AG04449 (cell line): ENCODE results near the gene TNS1.

Experiments used
- CTCF ChIA-PET: fragments of 350-600 bp; formaldehyde crosslinking; extraction: SDS; loops from one replicate; lab custom pipeline; 2021; ENCODE audit warnings: antibody characterized with exemption; lab: Yijun Ruan, JAX
- POLR2A ChIA-PET: fragments of 400-600, 350-600 bp; formaldehyde crosslinking; extraction: SDS; loops from one replicate; lab custom pipeline; 2020; ENCODE audit warnings: antibody characterized with exemption, inconsistent platforms; lab: Yijun Ruan, JAX
- DNase-seq: peaks from one replicate; pipeline ENCODE4 v3.0.0-alpha.2; 2010; ENCODE audit warnings: low read depth, low spot score
- H3K4me3 ChIP-seq: 2 replicates; pipeline ENCODE4 v1.5.1; 2011; ENCODE audit warnings: low read depth, mild to moderate bottlenecking, control low read depth, low read length
- CTCF ChIP-seq: IDR thresholded peaks from one replicate; pipeline ENCODE4 v1.5.1; 2011; ENCODE audit warnings: mild to moderate bottlenecking, moderate library complexity, low read length, control low read depth, inconsistent platforms; ENCODE audit not compliant: insufficient read depth; ENCODE audit errors: missing control alignments

Gene TNS1

GRCh38 chr2:217950401-217950871, 52.4 kb downstream of the TNS1 start:
- no peak for DNase-seq
- no peak for TF ChIP-seq CTCF
- H3K4me3 ChIP-seq = no peak overlapping the region
- CTCF ChIA-PET = interaction anchor here (0.9 to 2.5 kb wide), 4 partner anchors 37 to 85 kb away, joined by 3 to 15 read pairs (median 6); no protein-coding TSS in a partner anchor
- POLR2A ChIA-PET = interaction anchor here (0.7 kb wide), 1 partner anchor 8 kb away, joined by 3 read pairs; no protein-coding TSS in a partner anchor

- no peak overlapping the region for H3K4me3 ChIP-seq
- ChIA-PET POLR2A (no interaction called here), CTCF (interaction anchor here (0.9 to 2.5 kb wide), 4 partner anchors 10 to 86 kb away, joined by 3 to 15 read pairs (median 3); no protein-coding TSS in a partner anchor)
- no peak for TF ChIP-seq CTCF
- no peak for DNase-seq
These were observed 53.3 kb downstream of the TNS1 start for GRCh38 chr2:217949447-217949846.

GRCh38 chr2:217948897-217949296, 53.9 kb downstream of the TNS1 start:
- no peak for DNase-seq
- no peak overlapping the region for H3K4me3 ChIP-seq
- TF ChIP-seq CTCF = no peak
- ChIA-PET CTCF (interaction anchor here (1.0 to 2.0 kb wide), 3 partner anchors 8 to 46 kb away, joined by 3 to 7 read pairs (median 4); no protein-coding TSS in a partner anchor), POLR2A (interaction anchor here (1.3 kb wide), 1 partner anchor 11 kb away, joined by 4 read pairs; no protein-coding TSS in a partner anchor)

GRCh38 chr2:217948351-217948791, 54.4 kb downstream of the TNS1 start:
- POLR2A ChIA-PET = interaction anchor here (1.3 kb wide), 1 partner anchor 10 kb away, joined by 4 read pairs; no protein-coding TSS in a partner anchor

GRCh38 chr2:217947383-217948350, 55.1 kb downstream of the TNS1 start:
- ChIA-PET CTCF (interaction anchor here (1.2 to 2.3 kb wide), 7 partner anchors 9 to 47 kb away, joined by 3 to 9 read pairs (median 4); no protein-coding TSS in a partner anchor), POLR2A (interaction anchor here (0.8 to 1.3 kb wide), 2 partner anchors 9 to 37 kb away, joined by 3 to 4 read pairs; no protein-coding TSS in a partner anchor)
- no peak for DNase-seq
- TF ChIP-seq CTCF = no peak
- H3K4me3 ChIP-seq = no peak overlapping the region

More at GRCh38 chr2:217948351-217948791, 54.4 kb downstream of the TNS1 start:
- CTCF ChIA-PET = interaction anchor here (1.2 to 2.3 kb wide), 6 partner anchors 9 to 46 kb away, joined by 3 to 9 read pairs (median 4); no protein-coding TSS in a partner anchor
- no peak overlapping the region for H3K4me3 ChIP-seq
- DNase-seq = no peak
- TF ChIP-seq CTCF = no peak
